EL (cell line): ENCODE results near the gene PPP2R2B.

Source experiments
- DNase-seq: peaks from one replicate; pipeline ENCODE4 v3.0.0-alpha.2; 2016

PPP2R2B gene

DNA sequence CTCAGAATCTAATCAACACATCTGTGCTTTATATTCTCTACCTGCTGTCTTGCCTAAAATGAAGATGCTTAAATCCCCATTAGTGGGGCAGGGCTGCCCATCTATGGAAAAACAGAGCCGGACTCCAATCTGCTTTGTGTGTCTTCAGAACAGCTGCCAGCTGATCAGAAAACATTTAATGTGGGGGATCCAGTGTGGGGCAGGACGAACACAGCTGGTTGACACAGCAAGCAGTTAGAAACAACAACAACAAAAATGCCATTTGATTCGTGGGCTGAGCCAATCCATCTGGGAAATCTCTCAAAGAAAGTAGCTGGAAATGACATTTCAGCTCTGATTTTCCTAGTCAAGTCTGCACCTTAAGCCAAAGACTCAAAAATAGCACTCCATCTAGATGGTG, 99.8 kb downstream of the PPP2R2B start:
- DNase-seq, result no peak

DNA sequence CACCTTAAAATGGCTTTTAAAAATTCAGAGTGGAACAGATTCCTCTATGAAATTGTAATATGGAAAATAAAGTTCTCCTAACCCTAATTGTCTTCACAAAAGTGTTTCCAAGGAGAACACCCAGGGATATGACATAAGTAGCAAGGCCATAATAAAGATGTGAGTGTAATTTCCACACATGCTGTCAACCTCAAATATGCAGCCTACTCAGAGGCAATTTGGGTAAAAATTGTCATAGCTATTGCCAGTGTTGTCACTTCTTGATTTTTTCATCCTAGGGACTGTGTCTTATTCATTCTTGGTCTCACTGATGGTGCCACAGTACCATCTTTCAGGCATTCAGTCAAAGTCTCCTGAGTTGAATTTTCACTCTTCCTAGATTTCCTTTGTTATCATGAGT, 100.3 kb downstream of the PPP2R2B start:
- DNase-seq, result no peak

DNA sequence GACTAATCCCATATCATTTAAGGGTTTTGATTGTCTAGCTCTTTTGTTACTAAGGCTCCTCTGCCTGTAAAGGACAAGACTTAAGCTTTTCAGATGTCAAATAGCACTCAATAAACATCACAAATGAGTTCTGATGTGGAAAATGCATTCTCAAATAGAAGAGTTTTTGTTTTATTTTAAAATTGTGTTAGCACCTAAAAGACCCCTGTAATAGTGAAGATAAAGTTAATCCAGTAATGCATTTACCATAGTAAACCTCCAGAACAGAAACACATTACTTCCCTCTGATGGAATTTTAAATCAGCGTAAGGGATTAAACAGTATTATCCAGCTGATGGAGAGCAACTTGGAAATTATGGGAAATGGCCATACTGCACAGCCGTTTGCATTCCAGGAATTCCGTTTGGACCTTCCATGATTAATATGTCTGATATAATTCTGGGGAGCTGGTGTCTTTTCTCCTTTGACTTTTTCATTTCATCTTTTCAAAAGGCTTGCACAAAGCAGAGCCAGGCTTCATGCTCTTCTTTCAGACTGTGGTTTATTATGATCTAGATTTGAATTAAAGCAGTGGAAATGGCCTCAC, 105.6 kb downstream of the PPP2R2B start:
- peak; percentile 17 for DNase-seq

DNA sequence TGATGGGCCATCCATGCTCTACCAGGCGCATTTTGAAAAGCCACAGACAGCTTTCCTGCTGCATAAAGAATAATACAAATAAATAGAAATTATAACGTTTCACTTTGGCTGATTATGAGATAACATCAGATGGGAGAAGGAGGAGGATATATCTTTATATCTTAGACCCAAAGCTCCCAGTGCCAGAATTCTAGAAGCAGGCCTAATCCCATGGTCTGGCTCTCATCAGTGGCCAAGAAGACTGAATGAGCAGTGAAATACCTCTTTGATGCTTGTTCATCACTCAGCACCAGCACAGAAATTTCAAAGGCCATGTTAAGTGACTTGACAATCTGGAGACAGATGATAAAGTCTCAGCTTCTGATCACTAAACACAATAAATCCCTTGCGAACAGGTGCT, 107.6 kb downstream of the PPP2R2B start:
- DNase-seq, result no peak

DNA sequence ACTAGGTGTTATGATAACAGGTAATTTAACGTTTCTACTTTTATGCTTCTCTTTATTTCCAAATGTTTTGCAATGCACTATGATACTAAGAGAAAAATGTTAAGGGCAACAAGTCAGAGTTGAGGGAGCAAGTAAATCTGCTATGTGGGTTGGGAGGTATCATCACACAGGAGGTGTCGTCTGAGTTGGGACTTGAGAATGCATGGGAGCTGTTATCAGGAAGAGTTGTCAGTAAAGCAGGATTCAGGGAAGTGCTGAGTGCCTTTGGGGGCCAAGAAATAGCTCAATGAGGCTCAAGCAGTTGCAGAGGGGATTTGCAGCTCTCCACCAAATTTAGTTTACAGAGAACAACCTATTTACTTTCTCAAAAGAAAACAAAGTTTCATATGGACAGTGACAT, 108.0 kb downstream of the PPP2R2B start:
- no peak for DNase-seq

DNA sequence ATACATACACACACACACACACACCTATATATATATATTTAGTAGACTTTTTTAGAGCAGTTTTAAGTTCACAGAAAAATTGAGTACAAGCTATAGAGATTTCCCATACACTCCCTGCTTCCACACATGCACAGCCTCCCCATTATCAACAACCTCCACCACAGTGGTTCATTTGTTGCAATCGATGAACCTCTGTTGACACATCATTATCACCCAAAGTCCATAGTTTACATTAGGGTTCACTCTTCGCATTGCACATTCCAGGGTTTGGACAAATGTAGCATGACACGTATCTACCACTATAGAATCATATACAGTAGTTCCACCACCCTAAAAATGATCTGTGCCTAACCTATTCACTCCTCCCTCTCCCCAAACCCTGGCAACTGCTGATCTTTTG, 111.0 kb downstream of the PPP2R2B start:
- DNase-seq, result no peak

DNA sequence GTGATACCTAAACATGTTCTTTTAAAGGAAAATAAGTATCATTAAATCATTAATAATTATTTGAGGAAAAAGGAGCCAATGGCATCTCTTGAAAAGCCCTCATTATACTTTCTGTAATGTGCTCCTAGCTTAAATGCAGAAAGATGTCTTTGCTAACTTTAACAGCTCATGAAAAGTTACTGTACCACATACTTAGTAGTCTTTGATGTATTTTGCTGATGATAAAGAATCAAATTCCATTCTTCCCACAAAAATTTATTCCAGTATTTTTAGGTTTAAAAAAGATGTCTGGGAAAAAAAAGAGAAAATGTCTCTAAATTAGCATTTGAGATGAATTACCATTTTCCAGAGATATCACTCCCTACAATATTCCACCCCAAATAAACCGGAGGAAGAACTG, 112.5 kb downstream of the PPP2R2B start:
- no peak for DNase-seq

DNA sequence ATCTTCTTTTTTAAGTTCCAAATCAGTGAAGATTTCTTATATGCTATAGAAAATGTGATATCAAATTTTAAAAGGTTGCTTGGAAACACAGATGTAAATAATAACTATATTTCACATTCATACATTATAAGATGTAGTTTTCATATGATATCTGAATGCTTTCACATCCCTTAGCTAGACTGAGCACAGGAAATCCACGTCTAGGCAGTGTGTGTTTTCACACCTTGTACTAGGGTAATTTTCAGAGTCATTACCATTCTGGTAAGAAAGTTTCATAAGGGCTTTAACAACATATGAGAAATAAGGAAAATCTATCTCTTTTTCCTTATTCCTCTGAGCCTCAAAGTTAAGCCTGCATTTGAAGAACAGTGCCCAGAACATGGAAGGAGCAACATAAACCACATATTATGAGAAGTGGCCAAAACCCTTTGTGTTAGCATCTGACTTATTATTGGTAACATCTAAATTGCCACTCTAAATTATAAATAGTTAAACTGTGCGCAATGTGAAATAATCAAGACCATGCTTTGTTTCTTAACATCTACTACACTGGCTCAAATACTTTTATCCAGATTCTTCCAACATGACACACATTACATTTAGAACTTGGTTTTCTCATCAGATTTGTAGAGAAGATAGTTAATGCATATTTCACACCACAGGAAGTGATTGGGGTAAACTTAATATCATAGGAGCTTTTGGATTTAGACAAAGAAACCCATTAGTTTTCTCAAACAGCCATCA, 113.3 kb downstream of the PPP2R2B start:
- DNase-seq, result no peak

DNA sequence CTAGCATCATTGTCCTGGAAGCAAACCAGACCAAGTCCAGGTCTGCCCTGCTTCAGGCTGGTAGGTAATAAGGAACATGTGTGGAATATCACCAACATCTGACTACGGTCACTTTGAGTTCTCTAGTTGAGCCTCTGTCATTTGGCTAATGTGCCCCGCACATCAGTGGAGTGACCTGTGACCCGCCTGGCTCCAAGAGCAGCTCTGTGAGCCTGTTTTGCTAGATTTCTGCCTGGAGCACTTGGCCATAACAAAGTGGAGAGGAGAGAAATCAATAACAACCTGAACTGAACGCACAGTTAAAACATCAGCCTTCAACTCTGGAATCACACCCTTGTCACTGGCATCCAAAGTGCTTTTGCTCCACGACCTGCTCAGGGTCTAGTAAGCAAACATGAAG, 115.7 kb downstream of the PPP2R2B start:
- DNase-seq, result no peak

DNA sequence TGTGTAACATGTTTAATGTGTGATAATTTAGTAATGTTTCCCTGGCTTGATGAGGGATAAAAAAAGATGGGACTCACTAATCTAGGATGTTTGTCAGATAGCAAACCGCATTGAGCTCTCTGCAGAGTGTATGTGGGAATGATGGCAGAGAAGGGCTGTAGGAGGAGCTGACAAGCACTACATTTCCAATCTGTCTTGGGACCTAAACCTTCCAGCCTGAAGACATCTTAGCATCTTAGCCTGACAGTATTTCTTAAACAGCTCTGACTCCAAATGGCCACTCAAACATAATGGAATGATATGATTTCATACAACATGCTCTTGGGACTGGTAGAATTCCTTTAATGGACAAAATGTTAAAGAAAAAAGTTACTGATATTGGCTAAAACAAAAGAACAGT, 116.7 kb downstream of the PPP2R2B start:
- no peak for DNase-seq

DNA sequence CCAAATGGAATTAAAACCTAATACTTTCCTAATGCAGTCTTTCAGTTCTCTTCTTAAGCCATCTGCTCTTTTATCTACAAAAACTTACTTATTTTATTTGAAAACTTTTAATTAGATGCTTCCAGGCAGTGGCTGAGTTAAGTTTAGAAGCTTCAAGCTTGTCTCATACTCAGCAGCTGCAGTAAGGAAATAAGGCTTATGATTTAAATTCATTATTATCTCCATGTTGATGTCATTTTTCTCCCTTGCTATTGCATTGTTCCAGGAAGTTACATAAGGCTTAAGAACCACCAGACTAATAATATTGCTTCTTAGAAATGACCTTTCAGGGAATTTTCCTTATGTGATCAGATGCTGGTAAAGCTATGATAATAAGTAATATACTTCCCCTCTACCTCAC, 119.6 kb downstream of the PPP2R2B start:
- DNase-seq, result no peak

DNA sequence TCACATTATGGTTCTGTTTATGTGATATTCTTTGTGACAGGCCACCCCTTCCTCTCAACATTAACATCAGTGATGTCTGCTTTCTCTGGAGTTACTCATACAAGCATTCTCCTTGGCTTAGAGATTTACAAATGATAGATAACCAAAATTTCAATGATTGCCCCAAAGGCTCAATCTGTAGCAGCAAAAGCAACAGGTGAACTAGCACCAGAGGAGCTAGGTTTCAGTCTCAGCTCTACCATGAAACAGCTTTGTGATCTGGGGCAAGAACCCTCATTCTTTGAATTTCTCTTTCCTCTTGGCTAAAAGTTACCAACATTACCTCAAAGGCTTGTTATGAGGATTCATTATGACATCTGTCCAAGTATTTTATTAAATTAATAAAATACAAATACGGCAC, 120.5 kb downstream of the PPP2R2B start:
- DNase-seq, result no peak

DNA sequence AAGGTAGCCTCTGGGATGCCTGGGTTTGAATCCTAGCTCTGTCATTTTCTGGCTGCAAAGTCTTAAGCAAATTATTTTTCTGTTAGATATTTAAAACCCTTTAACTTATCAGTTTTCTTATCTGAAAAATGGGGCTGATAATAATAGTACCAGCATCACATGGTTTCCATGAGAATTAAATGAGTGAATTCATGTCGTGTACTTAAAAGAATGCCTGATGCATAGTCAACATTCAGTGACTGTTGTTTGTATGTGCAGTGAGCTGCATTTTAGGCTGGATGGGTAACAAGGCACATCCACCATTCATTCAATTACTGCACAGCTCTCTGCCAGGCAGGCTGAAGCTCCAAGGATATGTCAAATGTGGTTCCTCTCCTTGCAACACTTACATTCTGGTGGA, 122.0 kb downstream of the PPP2R2B start:
- DNase-seq, result no peak

DNA sequence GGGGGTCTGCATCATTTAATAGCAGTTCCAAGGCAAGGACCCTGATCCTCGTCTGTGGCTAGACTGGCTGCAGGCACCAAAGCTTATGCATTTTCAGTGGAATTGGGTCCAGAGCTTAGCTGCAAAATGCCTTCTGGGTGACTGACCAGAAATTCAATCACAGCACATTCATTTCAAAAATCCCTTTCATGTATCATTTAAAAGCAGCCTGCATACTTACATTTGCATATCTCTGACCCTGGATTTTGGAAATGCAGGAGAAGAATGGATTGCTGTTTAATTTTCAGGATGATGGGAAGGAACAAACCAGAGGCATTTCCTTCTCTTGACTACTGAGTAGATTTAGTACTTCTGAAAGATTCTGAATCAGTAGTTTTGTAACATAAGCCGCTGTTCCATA, 122.8 kb downstream of the PPP2R2B start:
- no peak for DNase-seq

DNA sequence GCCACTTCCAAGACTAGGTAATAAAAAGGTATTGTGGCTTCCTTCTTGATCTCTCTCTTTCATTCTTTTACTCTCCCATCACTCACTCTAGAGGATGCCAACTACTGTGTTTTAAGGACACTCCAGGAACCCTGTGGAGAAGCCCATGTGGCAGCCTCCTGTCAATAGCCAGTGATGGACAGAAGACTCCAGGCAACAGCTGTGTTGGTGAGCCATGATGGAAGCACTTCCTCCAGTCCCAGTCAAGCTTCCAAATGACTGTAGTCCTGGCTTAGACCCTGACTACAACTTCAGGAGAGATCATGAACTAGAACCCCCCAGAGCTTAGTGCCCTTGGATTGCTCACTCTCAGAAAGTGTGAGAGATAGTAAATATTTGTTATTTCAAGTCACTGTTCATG, 123.9 kb downstream of the PPP2R2B start:
- DNase-seq, result no peak

DNA sequence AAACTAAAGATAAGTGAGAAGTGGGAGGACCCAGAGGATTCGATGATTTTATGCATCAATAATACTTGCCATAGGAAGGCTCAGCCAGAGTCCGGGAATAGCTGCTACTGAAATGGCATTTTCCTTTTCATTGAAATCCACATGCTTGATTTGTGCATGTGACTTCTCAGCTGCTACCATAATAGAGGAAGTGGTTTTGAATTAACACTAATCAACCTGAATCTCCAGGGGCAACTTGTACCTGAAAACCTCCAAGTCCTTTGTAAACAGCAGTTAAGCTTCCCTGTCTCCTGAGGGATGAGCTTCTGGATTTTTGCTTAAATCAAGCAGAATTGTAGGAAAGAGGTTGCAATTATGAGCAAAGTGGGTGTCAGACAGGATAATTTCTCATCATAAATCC, 124.9 kb downstream of the PPP2R2B start:
- DNase-seq, result no peak

DNA sequence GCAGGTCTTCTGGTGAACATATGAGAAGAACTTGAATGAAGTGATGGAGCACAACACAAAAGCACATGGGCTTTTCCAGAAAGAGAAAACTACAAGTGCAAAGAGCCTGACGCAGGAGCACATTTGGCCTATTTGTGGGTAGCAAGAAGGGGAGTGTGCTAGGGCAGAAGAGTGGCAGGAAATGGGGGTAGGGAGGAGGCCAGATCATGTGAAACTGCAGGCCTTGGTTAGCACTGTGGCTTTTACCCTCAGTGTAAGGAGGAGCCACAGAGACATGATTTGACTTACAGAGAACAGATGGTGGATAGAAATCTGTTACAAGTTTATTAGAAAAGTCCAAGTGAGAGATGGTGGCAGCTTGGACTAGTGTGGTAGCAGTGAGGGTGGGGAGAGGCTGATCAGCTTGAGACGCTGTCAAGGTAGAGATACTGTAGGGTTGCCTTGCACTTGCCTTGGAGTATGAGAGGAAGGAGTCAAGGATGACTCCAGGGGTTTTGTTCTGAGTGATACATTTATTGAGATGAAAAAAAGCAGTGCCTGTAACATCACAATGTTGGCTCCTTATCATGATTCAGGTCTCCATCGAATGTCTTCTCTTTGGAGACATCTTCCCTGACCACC, 126.7 kb downstream of the PPP2R2B start:
- DNase-seq, result no peak

DNA sequence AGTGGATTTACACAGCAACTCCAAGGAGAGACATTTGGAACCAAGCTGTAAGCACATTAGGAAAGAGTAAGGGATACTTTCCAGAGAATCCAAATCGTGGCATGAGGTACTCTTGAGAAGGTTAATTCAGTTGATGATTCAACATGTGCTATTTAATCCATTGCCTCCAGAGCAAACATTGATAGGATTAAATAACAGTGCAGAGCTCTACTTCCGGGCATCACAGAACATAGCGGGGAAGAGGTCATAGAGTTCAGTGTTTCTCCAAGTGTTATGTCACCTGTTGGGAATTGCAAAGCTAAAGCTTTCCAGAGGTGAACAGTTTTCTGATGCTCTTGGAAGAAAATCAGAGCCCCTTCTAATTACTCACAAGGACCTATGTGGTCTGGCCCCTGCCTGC, 127.5 kb downstream of the PPP2R2B start:
- DNase-seq, result no peak

DNA sequence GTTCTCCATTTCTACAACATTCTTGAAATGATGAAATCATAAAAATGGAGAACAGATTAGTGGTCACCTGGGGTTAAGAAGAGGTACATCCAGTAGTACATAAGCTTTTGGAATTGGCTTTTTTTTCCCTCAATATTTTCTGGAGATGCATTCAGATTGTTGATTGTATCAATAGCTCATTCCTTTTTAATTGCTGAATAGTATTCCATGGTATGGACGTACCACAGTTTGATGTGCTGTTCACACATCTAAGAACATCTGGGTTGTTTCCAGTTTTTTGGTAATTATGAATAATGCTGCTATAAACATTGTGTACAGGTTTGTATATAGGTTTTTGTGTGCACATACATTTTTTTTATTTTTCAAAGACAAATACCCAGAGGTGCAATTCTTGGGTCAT, 130.0 kb downstream of the PPP2R2B start:
- DNase-seq, result no peak

DNA sequence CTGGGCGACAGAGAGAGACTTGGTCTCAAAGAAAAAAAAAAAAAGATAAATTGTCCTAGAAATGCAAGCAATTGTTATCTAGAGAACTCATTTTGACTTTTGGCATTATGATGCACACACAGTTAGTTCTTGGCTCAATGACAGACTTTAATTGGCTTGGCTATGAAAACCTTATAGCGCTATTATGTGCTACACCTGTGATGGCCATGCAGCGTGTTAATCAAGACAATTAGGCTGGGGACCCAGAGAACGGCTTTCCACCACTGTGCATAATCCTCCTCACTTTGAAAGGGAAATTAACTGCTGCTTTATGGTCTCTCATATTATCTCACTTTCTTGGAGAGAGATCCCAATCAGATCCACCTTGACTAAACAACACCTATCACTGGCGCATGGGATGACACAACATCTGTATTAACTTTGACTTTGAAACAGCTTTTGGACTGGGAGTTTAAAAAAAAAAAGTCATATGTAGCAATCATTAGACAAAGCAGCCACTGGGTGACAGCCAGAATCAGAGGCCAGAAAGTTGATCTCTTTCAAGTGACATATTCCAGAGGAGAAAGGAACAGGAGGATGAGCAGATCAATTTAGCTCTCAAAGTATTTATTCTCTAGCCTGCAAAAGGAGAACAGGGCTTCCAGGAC, 132.5 kb downstream of the PPP2R2B start:
- DNase-seq, result no peak

DNA sequence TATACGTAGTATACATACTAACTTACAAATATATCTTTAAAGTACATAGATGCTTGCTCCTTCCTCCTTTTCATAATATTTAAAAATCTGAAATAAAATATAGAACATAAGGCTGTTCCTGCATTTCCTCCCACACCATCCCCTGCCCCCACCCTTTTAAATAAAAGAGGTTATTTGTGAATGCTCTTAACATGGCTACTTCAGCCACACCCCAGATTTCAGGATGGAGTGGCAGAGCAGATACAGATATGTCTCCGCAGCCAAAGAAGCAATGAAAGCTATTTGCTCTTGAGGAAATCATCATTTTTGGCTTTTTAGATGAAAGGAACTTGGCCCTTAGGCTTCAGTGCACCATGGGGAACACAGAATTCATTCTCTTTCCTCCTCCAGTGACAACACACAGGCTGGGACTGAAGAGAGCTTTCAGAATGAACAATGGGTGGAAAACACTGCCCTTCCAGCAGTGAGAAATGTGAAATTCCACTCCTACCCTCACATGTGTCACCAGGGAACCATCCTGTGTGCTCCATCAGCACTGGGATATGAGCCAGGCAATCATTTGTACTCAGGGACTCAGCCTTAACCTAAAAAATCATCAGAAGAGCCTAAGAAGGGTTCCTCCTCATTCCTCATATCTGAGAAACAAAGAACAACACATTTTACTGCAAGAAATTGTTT, 134.3 kb downstream of the PPP2R2B start:
- DNase-seq, result peak; percentile 49

DNA sequence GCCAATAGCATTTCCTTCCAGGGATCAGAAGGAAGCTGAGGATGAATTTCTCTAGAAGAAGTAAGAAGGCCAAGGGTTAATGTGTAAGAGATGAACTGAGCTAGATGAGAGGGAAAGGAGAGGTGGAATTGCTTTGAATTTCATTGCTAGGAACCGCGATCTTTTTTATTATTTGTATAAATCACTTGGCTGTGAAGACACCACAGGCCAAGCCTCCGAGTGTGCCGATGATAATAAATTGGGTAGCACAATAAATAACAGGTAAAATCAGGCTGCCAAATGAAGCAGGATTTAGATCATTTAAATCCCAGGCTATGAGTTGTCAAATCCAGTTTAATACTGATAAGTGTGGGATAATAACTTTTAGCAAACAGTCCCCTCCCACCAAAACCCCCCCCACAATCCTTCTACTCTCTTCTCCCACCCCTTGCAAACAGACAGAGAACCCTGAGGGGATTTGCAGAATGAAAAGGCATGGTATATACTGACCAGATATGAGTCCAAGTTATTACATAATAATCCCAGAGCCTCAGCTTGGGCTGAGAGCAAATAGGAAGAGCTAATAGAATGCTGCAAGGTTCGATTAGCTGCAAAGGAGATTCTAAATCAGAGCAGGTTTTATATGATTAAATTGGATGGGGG, 143.5 kb downstream of the PPP2R2B start:
- no peak for DNase-seq

DNA sequence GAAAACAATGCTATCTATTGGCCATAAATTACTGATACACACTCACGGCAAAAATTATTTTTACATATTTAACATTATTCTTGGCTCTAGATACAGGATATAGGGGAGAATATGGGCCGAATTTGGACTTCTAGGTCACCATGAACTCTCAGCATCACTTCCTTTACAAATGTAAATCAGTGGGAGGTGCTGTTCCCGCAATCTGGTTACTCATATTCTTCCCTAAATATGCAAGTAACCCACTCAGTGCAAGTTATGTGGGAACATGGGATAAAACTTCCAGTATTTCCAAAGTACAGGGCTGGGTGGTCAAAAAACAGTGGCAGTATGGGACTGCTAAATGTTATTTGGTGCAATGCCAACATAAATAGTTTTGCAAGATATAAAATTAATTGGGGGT, 145.6 kb downstream of the PPP2R2B start:
- no peak for DNase-seq
